Panc1 (cell line): ENCODE results near the gene GGCX. TPM values are rescaled to one million over a fixed set of nuclear protein-coding genes. Genes with fewer than 3 reads are reported as not detected.
A peak's percentile ranks its signal among the peaks of the same experiment; 100 is the strongest.

Source experiments
- ATAC-seq: fragments of 200-7000 bp; cut with Tn5 transposase; 2 replicates; pipeline ENCODE4 v1.9.1; 2020; ENCODE audit warnings: mild to moderate bottlenecking, moderate library complexity
- BruUV-seq: library from RNA; stranded (reverse); fragments of 400-500 nt; replicated peaks from 2 replicates; lab custom pipeline; 2021; lab: Mats Ljungman, UMichigan
- CTCF ChIA-PET: fragments of 300-600 bp; sonication (Branson Sonifier 250); formaldehyde crosslinking; loops from one replicate; lab custom pipeline; 2022; ENCODE audit warnings: antibody characterized with exemption; lab: Charles Lee
- POLR2A ChIA-PET: fragments of 300-600 bp; sonication (Branson Sonifier 250); formaldehyde crosslinking; loops from one replicate; lab custom pipeline; 2022; ENCODE audit warnings: antibody characterized with exemption; lab: Charles Lee
- DNase-seq: peaks from one replicate; pipeline ENCODE4 v3.0.0-alpha.2; 2010; ENCODE audit warnings: low read depth, low spot score
- H3K27ac ChIP-seq: 2 replicates; pipeline ENCODE4 v1.5.1; 2011; ENCODE audit warnings: mild to moderate bottlenecking, low read length, inconsistent platforms
- H3K27me3 ChIP-seq: fragments of 200-500 bp; sonication (Bioruptor generic); 2 replicates; pipeline ENCODE4 v1.6.0; 2014; ENCODE audit warnings: low read length, inconsistent platforms; ENCODE audit not compliant: control insufficient read depth, insufficient read depth
- H3K36me3 ChIP-seq: fragments of 200-500 bp; sonication (Bioruptor generic); 2 replicates; pipeline ENCODE4 v1.5.1; 2014; ENCODE audit warnings: inconsistent platforms, mild to moderate bottlenecking, low read length, moderate library complexity; ENCODE audit not compliant: control insufficient read depth, insufficient read depth
- H3K4me1 ChIP-seq: 2 replicates; pipeline ENCODE4 v1.5.1; 2011; ENCODE audit warnings: inconsistent platforms, mild to moderate bottlenecking, low read length, moderate library complexity; ENCODE audit not compliant: control insufficient read depth, insufficient read depth
- H3K4me3 ChIP-seq, 2 experiments: 2 replicates each; pipeline ENCODE4 v1.5.1; 2011 to 2012; ENCODE audit warnings: low read depth in 2 of 2, low read length in 2 of 2, mild to moderate bottlenecking in 2 of 2, inconsistent platforms in 1 of 2, moderate library complexity in 1 of 2
- H3K9me3 ChIP-seq: fragments of 200-500 bp; sonication (Bioruptor generic); 2 replicates; pipeline ENCODE4 v1.5.1; 2014; ENCODE audit warnings: low read depth, mild to moderate bottlenecking, inconsistent platforms, low read length, moderate library complexity; ENCODE audit not compliant: control insufficient read depth, insufficient read depth
- POLR2AphosphoS5 ChIP-seq: IDR thresholded peaks from 2 replicates; pipeline ENCODE4 v1.6.1; 2012; ENCODE audit warnings: mild to moderate bottlenecking, low read depth, low read length, moderate library complexity
- SIN3A ChIP-seq: IDR thresholded peaks from 2 replicates; pipeline ENCODE4 v1.6.1; 2012; ENCODE audit warnings: low read depth, mild to moderate bottlenecking, low read length, moderate library complexity, borderline replicate concordance; ENCODE audit not compliant: insufficient read depth
- TCF7L2 ChIP-seq: IDR thresholded peaks from 2 replicates; pipeline ENCODE4 v1.6.1; 2011; ENCODE audit warnings: mild to moderate bottlenecking, low read depth, low read length, inconsistent platforms
- in situ Hi-C: cut with HindIII; loops from 2 replicates; pipeline ENCODE4 v1.10.0; 2016; ENCODE audit warnings: low sequenced_read_pairs, low pct_unique_long_range_greater_than_20kb
- intact Hi-C: fragments of 100-400 bp; cut with micrococcal nuclease; formaldehyde crosslinking; loops from one replicate; pipeline ENCODE4 v1.10.0; 2022; ENCODE audit not compliant: unreplicated experiment
- total RNA-seq: library from RNA; stranded (reverse); gene quantifications from one replicate; pipeline ENCODE4 v1.2.1, GENCODE V29; 2021; ENCODE audit not compliant: unreplicated experiment
- TF ChIP-seq, protein P1 (sequence below): fragments of 450-650 bp; IDR thresholded peaks from 2 replicates; pipeline ENCODE4 v1.5.1; 2017; ENCODE audit warnings: mild to moderate bottlenecking
- TF ChIP-seq, protein P2 (sequence below), 2 experiments: IDR thresholded peaks; 2 replicates each; pipeline ENCODE4 v1.6.1; 2011 to 2012; ENCODE audit warnings: low read depth in 2 of 2, control low read depth in 1 of 2, low read length in 1 of 2, mild to moderate bottlenecking in 1 of 2, moderate library complexity in 1 of 2; ENCODE audit not compliant: insufficient read depth in 1 of 2

GGCX gene
- total RNA-seq, 1 experiment from 2014 or later, result 64.1 TPM

- TF ChIP-seq SIN3A (no peak), TCF7L2 (no peak), POLR2AphosphoS5 (no peak)
- TF ChIP-seq, protein P1, sequence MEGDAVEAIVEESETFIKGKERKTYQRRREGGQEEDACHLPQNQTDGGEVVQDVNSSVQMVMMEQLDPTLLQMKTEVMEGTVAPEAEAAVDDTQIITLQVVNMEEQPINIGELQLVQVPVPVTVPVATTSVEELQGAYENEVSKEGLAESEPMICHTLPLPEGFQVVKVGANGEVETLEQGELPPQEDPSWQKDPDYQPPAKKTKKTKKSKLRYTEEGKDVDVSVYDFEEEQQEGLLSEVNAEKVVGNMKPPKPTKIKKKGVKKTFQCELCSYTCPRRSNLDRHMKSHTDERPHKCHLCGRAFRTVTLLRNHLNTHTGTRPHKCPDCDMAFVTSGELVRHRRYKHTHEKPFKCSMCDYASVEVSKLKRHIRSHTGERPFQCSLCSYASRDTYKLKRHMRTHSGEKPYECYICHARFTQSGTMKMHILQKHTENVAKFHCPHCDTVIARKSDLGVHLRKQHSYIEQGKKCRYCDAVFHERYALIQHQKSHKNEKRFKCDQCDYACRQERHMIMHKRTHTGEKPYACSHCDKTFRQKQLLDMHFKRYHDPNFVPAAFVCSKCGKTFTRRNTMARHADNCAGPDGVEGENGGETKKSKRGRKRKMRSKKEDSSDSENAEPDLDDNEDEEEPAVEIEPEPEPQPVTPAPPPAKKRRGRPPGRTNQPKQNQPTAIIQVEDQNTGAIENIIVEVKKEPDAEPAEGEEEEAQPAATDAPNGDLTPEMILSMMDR, result no peak
- TF ChIP-seq, protein P2, sequence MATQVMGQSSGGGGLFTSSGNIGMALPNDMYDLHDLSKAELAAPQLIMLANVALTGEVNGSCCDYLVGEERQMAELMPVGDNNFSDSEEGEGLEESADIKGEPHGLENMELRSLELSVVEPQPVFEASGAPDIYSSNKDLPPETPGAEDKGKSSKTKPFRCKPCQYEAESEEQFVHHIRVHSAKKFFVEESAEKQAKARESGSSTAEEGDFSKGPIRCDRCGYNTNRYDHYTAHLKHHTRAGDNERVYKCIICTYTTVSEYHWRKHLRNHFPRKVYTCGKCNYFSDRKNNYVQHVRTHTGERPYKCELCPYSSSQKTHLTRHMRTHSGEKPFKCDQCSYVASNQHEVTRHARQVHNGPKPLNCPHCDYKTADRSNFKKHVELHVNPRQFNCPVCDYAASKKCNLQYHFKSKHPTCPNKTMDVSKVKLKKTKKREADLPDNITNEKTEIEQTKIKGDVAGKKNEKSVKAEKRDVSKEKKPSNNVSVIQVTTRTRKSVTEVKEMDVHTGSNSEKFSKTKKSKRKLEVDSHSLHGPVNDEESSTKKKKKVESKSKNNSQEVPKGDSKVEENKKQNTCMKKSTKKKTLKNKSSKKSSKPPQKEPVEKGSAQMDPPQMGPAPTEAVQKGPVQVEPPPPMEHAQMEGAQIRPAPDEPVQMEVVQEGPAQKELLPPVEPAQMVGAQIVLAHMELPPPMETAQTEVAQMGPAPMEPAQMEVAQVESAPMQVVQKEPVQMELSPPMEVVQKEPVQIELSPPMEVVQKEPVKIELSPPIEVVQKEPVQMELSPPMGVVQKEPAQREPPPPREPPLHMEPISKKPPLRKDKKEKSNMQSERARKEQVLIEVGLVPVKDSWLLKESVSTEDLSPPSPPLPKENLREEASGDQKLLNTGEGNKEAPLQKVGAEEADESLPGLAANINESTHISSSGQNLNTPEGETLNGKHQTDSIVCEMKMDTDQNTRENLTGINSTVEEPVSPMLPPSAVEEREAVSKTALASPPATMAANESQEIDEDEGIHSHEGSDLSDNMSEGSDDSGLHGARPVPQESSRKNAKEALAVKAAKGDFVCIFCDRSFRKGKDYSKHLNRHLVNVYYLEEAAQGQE (IDR thresholded peaks at IDR 0.05; ENCODE audit: insufficient read depth in 1 of 2, low read depth in 2 of 2, low read length in 1 of 2), result no peak
- ChIA-PET POLR2A (interaction anchor here (0.5 to 2.7 kb wide), 8 partner anchors 9 to 577 kb away, joined by 3 to 9 read pairs (median 4); partner anchors contain the start of genes MAT2A and SH2D6), CTCF (no interaction called here)
- H3K27me3 ChIP-seq, result no peaks in the 10 kb centered on the region
- no peaks in the 10 kb centered on the region for H3K36me3 ChIP-seq
- peak; percentile 10; the same call in 1 of the 2 replicates for ATAC-seq
- H3K9me3 ChIP-seq, result no peaks in the 10 kb centered on the region
- peaks cover 59% of the 10 kb centered on the region for H3K4me1 ChIP-seq
- no TSS peak for BruUV-seq
- DNase-seq, result no peak
- intact Hi-C loops (no loop called here), in situ Hi-C loops (no loop called here)
- peak overlapping the region; percentile 89 for H3K27ac ChIP-seq
- no peak overlapping the region for H3K4me3 ChIP-seq
Observed at GRCh38 chr2:85523062-85523902, 38.0 kb downstream of the GGCX start.

GRCh38 chr2:85522090-85522647, 39.1 kb downstream of the GGCX start:
- intact Hi-C loops (no loop called here), in situ Hi-C loops (no loop called here)
- no peak overlapping the region for H3K4me3 ChIP-seq
- no TSS peak for BruUV-seq
- peak overlapping the region; percentile 89 for H3K27ac ChIP-seq
- peaks cover 69% of the 10 kb centered on the region for H3K4me1 ChIP-seq
- H3K9me3 ChIP-seq, result no peaks in the 10 kb centered on the region
- H3K36me3 ChIP-seq, result no peaks in the 10 kb centered on the region
- ChIA-PET CTCF (no interaction called here), POLR2A (interaction anchor here (0.6 to 0.7 kb wide), 2 partner anchors 103 to 576 kb away, joined by 3 read pairs; partner anchors contain the start of gene SH2D6)
- DNase-seq (no peak), ATAC-seq (no peak)
- TF ChIP-seq, protein P1, result no peak
- no peak for TF ChIP-seq SIN3A
- no peak for TF ChIP-seq POLR2AphosphoS5
- TF ChIP-seq, protein P2 (IDR thresholded peaks at IDR 0.05; ENCODE audit: insufficient read depth in 1 of 2, low read depth in 2 of 2, low read length in 1 of 2), result no peak
- TF ChIP-seq TCF7L2, result no peak
- no peaks in the 10 kb centered on the region for H3K27me3 ChIP-seq
